H9 (cell line): ENCODE data around the gene FCMR. TPM values are rescaled to one million over a fixed set of nuclear protein-coding genes. Genes with fewer than 3 reads are reported as not detected.

Experiments used
- DNase-seq: peaks from one replicate; pipeline ENCODE4 v3.0.0-alpha.2; 2017
- H2AFZ ChIP-seq: one replicate; pipeline ENCODE4 v1.6.1; 2013; ENCODE audit warnings: mild to moderate bottlenecking, low read length, control low read depth, moderate library complexity
- H2AK5ac ChIP-seq: 2 replicates; pipeline ENCODE4 v1.6.1; 2013; ENCODE audit warnings: low read length, control low read depth, mixed read lengths; ENCODE audit not compliant: insufficient read length
- H2BK120ac ChIP-seq: one replicate; pipeline ENCODE4 v1.6.1; 2013; ENCODE audit warnings: low read depth, mild to moderate bottlenecking, low read length, control low read depth, inconsistent platforms; ENCODE audit not compliant: poor library complexity, severe bottlenecking
- H2BK12ac ChIP-seq: 2 replicates; pipeline ENCODE4 v1.6.1; 2013; ENCODE audit warnings: low read length, control low read depth, mixed read lengths, low read depth; ENCODE audit not compliant: insufficient read length
- H2BK15ac ChIP-seq: 2 replicates; pipeline ENCODE4 v1.6.1; 2013; ENCODE audit warnings: low read depth, low read length, control low read depth
- H2BK20ac ChIP-seq: one replicate; pipeline ENCODE4 v1.6.1; 2013; ENCODE audit warnings: low read depth, mild to moderate bottlenecking, low read length, control low read depth, inconsistent platforms; ENCODE audit not compliant: poor library complexity, severe bottlenecking
- H2BK5ac ChIP-seq: 2 replicates; pipeline ENCODE4 v1.6.1; 2013; ENCODE audit warnings: low read length, control low read depth, mixed read lengths; ENCODE audit not compliant: insufficient read length
- H3K14ac ChIP-seq: 2 replicates; pipeline ENCODE4 v1.6.1; 2013; ENCODE audit warnings: low read length, control low read depth; ENCODE audit not compliant: insufficient read depth
- H3K18ac ChIP-seq: 2 replicates; pipeline ENCODE4 v1.6.1; 2013; ENCODE audit warnings: low read depth, mild to moderate bottlenecking, mixed read lengths, low read length, control low read depth; ENCODE audit not compliant: insufficient read length
- H3K23ac ChIP-seq: 2 replicates; pipeline ENCODE4 v1.6.1; 2013; ENCODE audit warnings: low read length, control low read depth, mixed read lengths, low read depth; ENCODE audit not compliant: insufficient read length
- H3K23me2 ChIP-seq: 2 replicates; pipeline ENCODE4 v1.6.1; 2013; ENCODE audit warnings: low read depth, mild to moderate bottlenecking, mixed read lengths, low read length, control low read depth; ENCODE audit not compliant: insufficient read length, poor library complexity, severe bottlenecking
- H3K27ac ChIP-seq: 2 replicates; pipeline ENCODE4 v1.5.1; 2013; ENCODE audit warnings: low read length, control low read depth, mixed read lengths, low read depth; ENCODE audit not compliant: insufficient read length
- H3K27me3 ChIP-seq: 2 replicates; pipeline ENCODE4 v1.6.1; 2013; ENCODE audit warnings: low read length, control low read depth, inconsistent platforms; ENCODE audit not compliant: insufficient read depth
- H3K4ac ChIP-seq: 2 replicates; pipeline ENCODE4 v1.6.1; 2013; ENCODE audit warnings: low read depth, mild to moderate bottlenecking, control low read depth, inconsistent platforms, low read length, moderate library complexity
- H3K4me1 ChIP-seq: 2 replicates; pipeline ENCODE4 v1.6.1; 2013; ENCODE audit warnings: low read length, control low read depth, inconsistent platforms; ENCODE audit not compliant: insufficient read depth
- H3K4me2 ChIP-seq: 2 replicates; pipeline ENCODE4 v1.6.1; 2013; ENCODE audit warnings: low read length, control low read depth, mixed read lengths; ENCODE audit not compliant: insufficient read length, insufficient read depth
- H3K56ac ChIP-seq: 2 replicates; pipeline ENCODE4 v1.6.1; 2013; ENCODE audit warnings: low read depth, mild to moderate bottlenecking, mixed read lengths, low read length, control low read depth; ENCODE audit not compliant: insufficient read length
- H3K79me1 ChIP-seq: 2 replicates; pipeline ENCODE4 v1.6.1; 2013; ENCODE audit warnings: low read depth, mild to moderate bottlenecking, moderate library complexity, low read length, control low read depth, inconsistent platforms; ENCODE audit not compliant: insufficient read depth, poor library complexity, severe bottlenecking
- H3K79me2 ChIP-seq: 2 replicates; pipeline ENCODE4 v1.6.1; 2013; ENCODE audit warnings: low read length, control low read depth, inconsistent platforms; ENCODE audit not compliant: insufficient read depth
- H3K9ac ChIP-seq: 2 replicates; pipeline ENCODE4 v1.6.1; 2013; ENCODE audit warnings: low read length, control low read depth, mixed read lengths; ENCODE audit not compliant: insufficient read length; ENCODE audit errors: extremely low read depth
- H3K9me3 ChIP-seq: one replicate; pipeline ENCODE4 v1.6.1; 2013; ENCODE audit warnings: low read depth, low read length, inconsistent platforms; ENCODE audit not compliant: control insufficient read depth
- H3T11ph ChIP-seq: one replicate; pipeline ENCODE4 v1.6.1; 2013; ENCODE audit warnings: mild to moderate bottlenecking, low read length, control low read depth, inconsistent platforms
- H4K20me1 ChIP-seq: one replicate; pipeline ENCODE4 v1.6.1; 2013; ENCODE audit not compliant: control insufficient read depth, insufficient read length, insufficient read depth
- H4K5ac ChIP-seq: 2 replicates; pipeline ENCODE4 v1.6.1; 2013; ENCODE audit warnings: low read depth, mild to moderate bottlenecking, mixed read lengths, low read length, control low read depth; ENCODE audit not compliant: insufficient read length
- H4K8ac ChIP-seq: replicated peaks from 2 replicates; pipeline ENCODE4 v1.6.1; 2013; ENCODE audit warnings: low read length, control low read depth, mixed read lengths, low read depth; ENCODE audit not compliant: insufficient read length
- H4K91ac ChIP-seq: 2 replicates; pipeline ENCODE4 v1.6.1; 2013; ENCODE audit warnings: low read depth, mild to moderate bottlenecking, moderate library complexity, mixed read lengths, low read length, control low read depth; ENCODE audit not compliant: insufficient read length
- H3K27ac Mint-ChIP-seq, 3 experiments: 2 replicates in 2 of 3; 3 replicates in 1 of 3; pipeline ENCODE4 v1.8.0; 2020 to 2021; ENCODE audit warnings: mixed read lengths in 3 of 3, mild to moderate bottlenecking in 1 of 3, moderate library complexity in 1 of 3
- H3K27me3 Mint-ChIP-seq: 2 replicates; pipeline ENCODE4 v1.8.0; 2021; ENCODE audit warnings: low read depth, mild to moderate bottlenecking, moderate library complexity, mixed read lengths
- H3K36me3 Mint-ChIP-seq, 3 experiments: 2 replicates in 2 of 3; 3 replicates in 1 of 3; pipeline ENCODE4 v1.8.0; 2020 to 2021; ENCODE audit warnings: low read depth in 3 of 3, mixed read lengths in 3 of 3; ENCODE audit not compliant: insufficient read depth in 1 of 3
- H3K4me1 Mint-ChIP-seq, 2 experiments: 2 replicates each; pipeline ENCODE4 v1.8.0; 2020; ENCODE audit warnings: mixed read lengths in 2 of 2
- H3K4me3 Mint-ChIP-seq, 2 experiments: 2 replicates in 1 of 2; 3 replicates in 1 of 2; pipeline ENCODE4 v1.8.0; 2020 to 2021; ENCODE audit warnings: mild to moderate bottlenecking in 2 of 2, mixed read lengths in 2 of 2, moderate library complexity in 1 of 2
- H3K9me3 Mint-ChIP-seq, 2 experiments: 2 replicates in 1 of 2; 3 replicates in 1 of 2; pipeline ENCODE4 v1.8.0; 2020; ENCODE audit warnings: mild to moderate bottlenecking in 2 of 2, mixed read lengths in 2 of 2, moderate library complexity in 1 of 2
- CTCF ChIP-seq: fragments of 200-600 bp; sonication (generic); conservative IDR thresholded peaks from 3 replicates; pipeline ENCODE4 v1.8.0; 2021; ENCODE audit warnings: antibody characterized with exemption, mild to moderate bottlenecking
- WGBS: extraction: QIAGEN DNeasy Blood & Tissue Kit; methylation state at CpG from one replicate; pipeline ENCODE4 v1.1.7; 2013; ENCODE audit warnings: missing lambda C conversion rate, low lambda C conversion rate, mixed read lengths; ENCODE audit not compliant: insufficient read length; ENCODE audit errors: extremely low coverage; 5-methylcytosine and 5-hydroxymethylcytosine counted together
- total RNA-seq: library from RNA; stranded (reverse); gene quantifications from 2 replicates; pipeline ENCODE4 v1.2.1, GENCODE V29; 2021

FCMR gene
- total RNA-seq, 1 experiment from 2014 or later = not detected

- Mint-ChIP-seq H3K9me3 (no peaks in the 10 kb centered on the region), H3K36me3 (no peaks in the 10 kb centered on the region; a peak in 1 of 7 replicates), H3K4me3 (no peak overlapping the region), H3K27ac (no peak overlapping the region), H3K27me3 (peaks cover 17% of the 10 kb centered on the region), H3K4me1 (no peaks in the 10 kb centered on the region)
- H3K4me1 ChIP-seq = no peaks in the 10 kb centered on the region
- no peak overlapping the region for H2BK15ac ChIP-seq
- no peak overlapping the region for H2AFZ ChIP-seq
- no peak overlapping the region for H4K91ac ChIP-seq
- H3K14ac ChIP-seq = no peak overlapping the region
- H2BK120ac ChIP-seq = no peak overlapping the region
- no peaks in the 10 kb centered on the region for H3K23me2 ChIP-seq
- TF ChIP-seq CTCF = no peak
- no peak overlapping the region for H3K4ac ChIP-seq
- H3K23ac ChIP-seq = no peak overlapping the region
- no peak overlapping the region for H3K56ac ChIP-seq
- H4K5ac ChIP-seq = no peak overlapping the region
- no peaks in the 10 kb centered on the region for H3K79me1 ChIP-seq
- no peaks in the 10 kb centered on the region for H3K9me3 ChIP-seq
- no peaks in the 10 kb centered on the region for H3K27me3 ChIP-seq
- no peak overlapping the region for H2BK20ac ChIP-seq
- no peak overlapping the region for H3K18ac ChIP-seq
- no peak overlapping the region for H3T11ph ChIP-seq
- DNase-seq = no peak
- no peak overlapping the region for H2AK5ac ChIP-seq
- no peak overlapping the region for H3K9ac ChIP-seq
- no peaks in the 10 kb centered on the region for H3K79me2 ChIP-seq
- no CpG with 5 or more reads among the region's 2 CpGs for whole genome bisulfite sequencing
- H3K27ac ChIP-seq = no peak overlapping the region
- H2BK12ac ChIP-seq = no peak overlapping the region
- H4K8ac ChIP-seq = no peak overlapping the region
- H4K20me1 ChIP-seq = no peaks in the 10 kb centered on the region
- H2BK5ac ChIP-seq = no peak overlapping the region
- no peak overlapping the region for H3K4me2 ChIP-seq
Observed at GRCh38 chr1:206965781-206966180, 44.0 kb upstream of the FCMR start.
